Left cardiac atrium (tissue), 4 donors: ENCODE measurements around the gene APLP2. TPM values are rescaled to one million over a fixed set of nuclear protein-coding genes. Genes with fewer than 3 reads are reported as not detected.

Experiments used
- ATAC-seq, 2 donors: fragments of 200-7000 bp; cut with Tn5 transposase; one replicate each; pipeline ENCODE4 v1.9.1; 2020; ENCODE audit warnings: mild to moderate bottlenecking in 2 of 2, moderate library complexity in 2 of 2
- DNase-seq: peaks from one replicate; pipeline ENCODE4 v3.0.0-alpha.2; 2020
- intact Hi-C, 2 donors: fragments of 100-400 bp; cut with DNase I; formaldehyde crosslinking; loops; one replicate each; pipeline versions ENCODE4 v1.14.1 to v1.15.1; 2022 to 2023
- total RNA-seq, 2 donors: library from RNA; stranded (reverse); fragmentation: NEBNext Ultra II Directional; extraction: Animal tissue kit (Norgen Biotek cat#: 25700); gene quantifications; one replicate each; pipeline ENCODE4 v1.2.1, GENCODE V29; 2021
- donor health status: DM: no; HTN: yes; CAD: no.
- donor health status: DM: no; HTN: yes; CAD: no; lungs with severe emphysema.
- donor health status: DM: yes; HTN: yes; CAD: no.
- donor health status: Dilated cardiomyopathy.

APLP2 gene
- total RNA-seq, 2 donors from 2014 or later: 298 to 322 TPM

GRCh38 chr11:130128626-130129025, 58.9 kb downstream of the APLP2 start:
- intact Hi-C loops: loop anchor here in 1 of 2 donors (10.0 kb wide), 1 partner anchor 64 kb away; the partner anchor contains the start of gene APLP2
- ATAC-seq (no peak), DNase-seq (no peak)

GRCh38 chr11:130129922-130130321, 60.2 kb downstream of the APLP2 start:
- intact Hi-C loops: loop anchor here (5.0 to 10.0 kb wide), 4 partner anchors 65 to 208 kb away; partner anchors contain the start of gene APLP2 (in 1 of the 2)
- ATAC-seq: no peak
- DNase-seq: no peak

GRCh38 chr11:130131961-130132850, 62.5 kb downstream of the APLP2 start:
- ATAC-seq (peak; percentile 71 to 79), DNase-seq (no peak)
- intact Hi-C loops: loop anchor here (1.0 to 10.0 kb wide), 4 partner anchors 135 to 210 kb away; no protein-coding TSS in a partner anchor

- intact Hi-C loops: loop anchor here (5.0 to 10.0 kb wide), 3 partner anchors 136 to 211 kb away; no protein-coding TSS in a partner anchor
- DNase-seq (no peak), ATAC-seq (no peak)
Observed at GRCh38 chr11:130133716-130134115, 64.0 kb downstream of the APLP2 start.

- DNase-seq (no peak), ATAC-seq (peak; percentile 35 to 53)
- intact Hi-C loops: loop anchor here in 1 of 2 donors (10.0 kb wide), 1 partner anchor 141 kb away; no protein-coding TSS in a partner anchor
Observed at GRCh38 chr11:130136107-130136506, 66.4 kb downstream of the APLP2 start.

GRCh38 chr11:130137999-130138398, 68.3 kb downstream of the APLP2 start:
- intact Hi-C loops: loop anchor here in 1 of 2 donors (10.0 kb wide), 1 partner anchor 143 kb away; no protein-coding TSS in a partner anchor
- ATAC-seq: no peak

GRCh38 chr11:130139401-130139800, 69.7 kb downstream of the APLP2 start:
- intact Hi-C loops: loop anchor here in 1 of 2 donors (10.0 kb wide), 1 partner anchor 145 kb away; no protein-coding TSS in a partner anchor
- ATAC-seq: peak; percentile 43 to 62
- DNase-seq: no peak

More at GRCh38 chr11:130137999-130138398, 68.3 kb downstream of the APLP2 start:
- DNase-seq: no peak

- ATAC-seq (peak; percentile 72 to 73), DNase-seq (no peak)
- intact Hi-C loops: no loop called here
Observed at GRCh38 chr11:130141561-130142341, 72.1 kb downstream of the APLP2 start.

- DNase-seq (no peak), ATAC-seq (no peak)
- intact Hi-C loops: no loop called here
Observed at GRCh38 chr11:130144141-130144540, 74.4 kb downstream of the APLP2 start.

GRCh38 chr11:130144861-130145281, 75.2 kb downstream of the APLP2 start:
- intact Hi-C loops: no loop called here
- DNase-seq (no peak), ATAC-seq (no peak)

- no peak for DNase-seq
- no peak for ATAC-seq
- intact Hi-C loops: no loop called here
Observed at GRCh38 chr11:130145311-130145812, 75.7 kb downstream of the APLP2 start.

GRCh38 chr11:130145975-130146776, 76.5 kb downstream of the APLP2 start:
- intact Hi-C loops: no loop called here
- ATAC-seq (peak; percentile 29 to 68), DNase-seq (no peak)

- intact Hi-C loops: no loop called here
- ATAC-seq (peak; percentile 53 to 79), DNase-seq (no peak)
Observed at GRCh38 chr11:130146796-130147195, 77.1 kb downstream of the APLP2 start.

- ATAC-seq: no peak
- intact Hi-C loops: no loop called here
- no peak for DNase-seq
Observed at GRCh38 chr11:130148796-130149326, 79.2 kb downstream of the APLP2 start.

GRCh38 chr11:130150790-130151189, 81.1 kb downstream of the APLP2 start:
- intact Hi-C loops: no loop called here
- ATAC-seq: no peak
- DNase-seq: no peak

- ATAC-seq (no peak), DNase-seq (no peak)
- intact Hi-C loops: no loop called here
Observed at GRCh38 chr11:130151196-130151595, 81.5 kb downstream of the APLP2 start.

GRCh38 chr11:130156108-130157022, 86.7 kb downstream of the APLP2 start:
- DNase-seq (no peak), ATAC-seq (peak in 1 of 2 donors; percentile 45)
- intact Hi-C loops: no loop called here
